ENCODE results near the gene OGG1.

- TF ChIP-seq EZH2 (IDR thresholded peaks at IDR 0.05; ENCODE audit: low read length, unreplicated experiment) (no peak), CTCF (conservative IDR thresholded peaks at IDR 0.05; ENCODE audit: low read depth, low read length) (no peak), EZH2phosphoT487 (IDR thresholded peaks at IDR 0.05; ENCODE audit: borderline replicate concordance, low read length) (no peak)
Observed at GRCh38 chr3:9731206-9732079, 18.3 kb upstream of the OGG1 start, which contains the start of gene BRPF1.

Measured in PC-3 (cell line).